ENCODE results near the gene SLC16A6. TPM values are rescaled to one million over a fixed set of nuclear protein-coding genes. Genes with fewer than 3 reads are reported as not detected.
"Not testable (repeated sequence)": the region's sequence is repeated elsewhere in the genome, so short reads cannot be mapped to it uniquely, and the experiment has no call there.

Gene SLC16A6
- polyA plus RNA-seq, 6 donors from 2014 or later: 0.34 to 0.62 (median 0.41) TPM; not detected in 3

DNA sequence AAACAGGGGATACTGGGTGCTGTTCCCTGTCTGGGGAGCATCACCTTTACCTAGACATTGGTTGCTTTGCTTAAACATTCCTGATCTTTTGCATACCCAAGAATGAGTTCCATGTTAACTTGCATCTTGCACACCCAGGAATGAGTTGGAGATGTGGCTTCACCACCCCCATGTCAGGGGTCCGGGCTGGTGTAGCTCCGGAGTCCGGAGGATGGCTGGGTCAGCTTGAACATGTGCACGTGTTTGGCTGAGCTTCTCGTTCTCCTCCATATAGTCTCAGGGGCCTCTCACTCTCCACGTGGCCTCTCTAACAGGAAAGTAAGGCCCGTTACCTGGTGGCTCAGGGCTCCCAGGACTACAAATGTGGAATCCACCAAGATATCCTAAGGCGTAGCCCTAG, 61.3 kb downstream of the SLC16A6 start:
- no peak overlapping the region for H3K4me3 Mint-ChIP-seq
- DNase-seq: no peak
- H3K9me3 Mint-ChIP-seq: no peaks in the 10 kb centered on the region
- peaks cover 31 to 68% (median 58%) of the 10 kb centered on the region in 3 donors for H3K4me1 Mint-ChIP-seq
- peaks cover 10 to 11% of the 10 kb centered on the region in 2 donors for H3K36me3 Mint-ChIP-seq
- no peaks in the 10 kb centered on the region for H3K27me3 Mint-ChIP-seq
- no peak for ATAC-seq (ENCODE audit: low read depth in 2 of 2)
- peak overlapping the region in 4 of 6 donors; percentile 85 to 92 (median 89) for H3K27ac Mint-ChIP-seq

DNA sequence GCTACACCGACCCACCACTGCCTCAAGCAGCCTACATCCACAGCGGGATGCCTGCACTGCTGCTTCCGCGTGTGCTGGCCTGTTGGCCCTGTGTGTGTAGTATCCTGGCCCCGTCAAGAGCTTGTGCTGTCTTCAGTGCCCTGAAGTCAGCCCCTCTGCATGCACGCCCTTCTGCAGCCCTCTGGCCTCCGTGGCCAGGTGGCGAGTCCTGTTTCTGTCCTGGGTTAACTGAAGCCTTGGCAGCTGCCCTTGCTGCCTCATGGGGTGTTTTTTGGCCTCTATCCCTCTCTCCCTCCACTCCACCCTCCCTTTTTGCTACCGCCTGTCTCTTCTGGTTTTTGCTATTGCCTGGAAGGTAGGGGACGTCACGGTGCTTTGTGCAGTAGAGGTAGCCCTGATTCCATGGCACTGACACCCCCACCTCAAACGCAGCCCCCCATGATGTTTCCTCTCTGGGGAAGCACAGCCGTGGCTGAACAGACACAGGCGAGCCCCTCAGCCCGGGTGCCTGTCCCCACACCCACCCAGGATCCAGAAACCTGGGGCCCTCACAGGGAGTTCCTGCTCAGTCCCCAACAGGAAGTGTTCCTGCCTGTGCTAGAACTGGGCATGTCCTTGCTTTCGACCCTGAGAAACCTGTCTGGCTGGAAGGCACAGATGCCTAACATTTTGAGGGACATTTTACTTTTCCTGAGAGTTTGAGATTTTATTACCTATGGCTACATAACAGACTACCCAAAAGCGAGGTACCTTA, 61.9 kb downstream of the SLC16A6 start:
- Mint-ChIP-seq H3K27ac (peak overlapping the region; percentile 62 to 92 (median 87)), H3K4me1 (peaks cover 33 to 68% (median 61%) of the 10 kb centered on the region in 3 donors)

DNA sequence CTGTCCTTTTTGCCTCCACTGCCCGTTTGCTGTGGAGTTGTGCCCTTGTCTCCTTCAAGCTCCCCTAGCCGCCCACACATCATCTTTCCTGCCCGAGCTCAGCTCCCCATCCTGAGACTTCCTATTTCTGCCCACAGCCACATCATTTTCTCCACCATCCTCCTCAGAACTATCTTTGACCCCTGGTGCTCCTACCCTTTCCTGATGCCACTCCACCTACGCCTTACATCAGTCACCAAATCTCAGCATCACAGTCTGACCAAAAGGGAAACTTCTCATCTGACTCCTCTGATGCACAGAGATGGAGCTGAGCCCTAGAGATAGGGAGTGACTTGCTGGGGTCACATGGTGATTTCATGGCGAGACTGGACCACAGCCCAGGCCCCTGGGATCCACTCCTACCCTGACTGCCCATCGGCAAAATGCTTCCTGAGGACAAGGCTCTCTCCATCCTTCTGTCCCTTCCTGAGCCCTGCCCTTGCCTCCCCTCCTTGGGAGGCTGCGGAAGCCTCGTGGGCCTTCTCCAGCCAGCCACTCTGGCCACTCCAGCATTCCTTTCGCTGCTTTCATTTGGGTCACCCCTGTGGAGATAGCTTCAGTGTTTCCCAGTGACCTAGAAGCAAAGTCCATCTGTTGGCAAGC, 62.8 kb downstream of the SLC16A6 start:
- H3K9me3 Mint-ChIP-seq; H3K27me3 Mint-ChIP-seq; DNase-seq; ATAC-seq (ENCODE audit: low read depth in 2 of 2): not testable (repeated sequence)
- H3K4me3 Mint-ChIP-seq: peak overlapping the region in 1 of 8 donors; percentile 6
- peaks cover 29 to 67% (median 57%) of the 10 kb centered on the region in 3 donors for H3K4me1 Mint-ChIP-seq
- peaks cover 10 to 11% of the 10 kb centered on the region in 2 donors for H3K36me3 Mint-ChIP-seq
- H3K27ac Mint-ChIP-seq: peak overlapping the region; percentile 38 to 89 (median 82)

More for the DNA sequence above, 61.9 kb downstream of the SLC16A6 start:
- Mint-ChIP-seq H3K27me3 (no peaks in the 10 kb centered on the region), H3K9me3 (no peaks in the 10 kb centered on the region), H3K4me3 (peak overlapping the region in 1 of 8 donors; percentile 44), H3K36me3 (peaks cover 10 to 11% of the 10 kb centered on the region in 2 donors)
- no peak for DNase-seq
- no peak for ATAC-seq (ENCODE audit: low read depth in 2 of 2)

DNA sequence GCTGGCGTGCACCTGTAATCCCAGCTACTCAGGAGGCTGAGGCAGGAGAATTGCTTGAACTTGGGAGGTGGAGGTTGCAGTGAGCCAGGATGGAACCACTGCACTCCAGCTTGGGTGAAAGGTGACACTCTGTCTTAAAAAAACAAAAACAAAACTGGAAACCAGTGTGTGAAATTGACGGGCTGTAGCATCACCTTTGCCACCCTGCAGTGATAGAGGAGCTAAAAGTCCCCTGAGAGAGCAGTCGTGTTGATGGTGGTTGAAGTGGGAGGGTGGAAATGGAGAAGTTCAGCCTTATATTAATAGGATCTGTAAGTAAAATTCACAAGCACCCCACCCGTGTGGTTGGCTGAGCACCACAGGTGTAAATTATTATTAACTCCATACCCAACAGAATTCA, 65.9 kb downstream of the SLC16A6 start:
- Mint-ChIP-seq H3K4me1 (peaks cover 43 to 81% (median 74%) of the 10 kb centered on the region in 3 donors), H3K36me3 (peaks cover 10 to 16% of the 10 kb centered on the region in 2 donors), H3K27ac (peak overlapping the region; percentile 89 to 98 (median 96)), H3K4me3 (peak overlapping the region; percentile 52 to 90 (median 80))
- ATAC-seq (ENCODE audit: low read depth in 2 of 2) (peak; percentile 98 to 99), DNase-seq (peak; percentile 75)
- not testable (repeated sequence) for H3K9me3 Mint-ChIP-seq, H3K27me3 Mint-ChIP-seq

DNA sequence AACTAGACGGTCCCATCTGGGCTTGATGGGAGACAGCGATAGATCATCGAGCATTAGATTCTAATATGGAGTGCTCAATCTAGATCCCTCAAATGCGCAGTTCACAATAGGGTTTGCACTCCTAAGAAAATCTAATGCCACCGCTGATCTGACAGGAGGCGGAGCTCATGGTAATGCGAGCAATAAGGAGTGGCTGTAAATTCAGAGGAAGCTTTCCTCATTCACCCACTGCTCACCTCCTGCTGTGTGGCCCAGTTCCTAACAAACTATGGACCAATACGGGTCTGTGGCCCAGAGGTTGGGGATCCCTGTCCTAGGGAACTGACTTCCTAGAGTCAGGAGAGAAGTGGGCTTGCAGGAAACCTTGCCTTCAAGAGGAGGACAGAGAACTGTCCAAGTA, 68.3 kb downstream of the SLC16A6 start:
- Mint-ChIP-seq H3K27ac (peak overlapping the region; percentile 4 to 92 (median 56)), H3K36me3 (peaks cover 0 to 13% of the 10 kb centered on the region in 2 donors), H3K4me1 (peaks cover 39 to 78% (median 66%) of the 10 kb centered on the region in 3 donors), H3K27me3 (no peaks in the 10 kb centered on the region), H3K9me3 (no peaks in the 10 kb centered on the region), H3K4me3 (peak overlapping the region in 5 of 8 donors; percentile 4 to 61 (median 32))
- no peak for DNase-seq
- no peak for ATAC-seq (ENCODE audit: low read depth in 2 of 2)

DNA sequence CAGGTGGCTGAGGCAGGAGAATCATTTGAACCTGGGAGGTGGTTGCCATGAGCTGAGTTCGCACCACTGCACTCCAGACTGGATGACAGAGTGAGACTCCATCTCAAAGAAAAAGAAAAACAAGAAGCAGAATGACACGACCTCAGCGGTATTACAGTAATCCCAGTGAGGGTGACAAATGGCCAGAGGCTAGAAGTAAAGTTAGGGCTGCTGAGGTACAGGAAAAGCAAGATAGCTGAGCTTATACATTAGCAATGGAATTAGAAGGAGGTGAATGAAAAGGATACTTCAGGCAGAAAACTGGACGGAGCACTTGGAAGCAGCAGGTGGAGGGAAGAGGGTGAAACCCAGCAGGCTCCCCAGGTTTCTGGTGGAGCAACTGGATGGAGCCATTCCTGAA, 69.1 kb downstream of the SLC16A6 start:
- H3K4me3 Mint-ChIP-seq: peak overlapping the region in 2 of 8 donors; percentile 4 to 5
- no peak for ATAC-seq (ENCODE audit: low read depth in 2 of 2)
- DNase-seq: no peak
- peaks cover 39 to 73% (median 62%) of the 10 kb centered on the region in 3 donors for H3K4me1 Mint-ChIP-seq
- peaks cover 0 to 12% of the 10 kb centered on the region in 2 donors for H3K36me3 Mint-ChIP-seq
- H3K27me3 Mint-ChIP-seq: no peaks in the 10 kb centered on the region
- peak overlapping the region; percentile 21 to 89 (median 72) for H3K27ac Mint-ChIP-seq
- no peaks in the 10 kb centered on the region for H3K9me3 Mint-ChIP-seq

DNA sequence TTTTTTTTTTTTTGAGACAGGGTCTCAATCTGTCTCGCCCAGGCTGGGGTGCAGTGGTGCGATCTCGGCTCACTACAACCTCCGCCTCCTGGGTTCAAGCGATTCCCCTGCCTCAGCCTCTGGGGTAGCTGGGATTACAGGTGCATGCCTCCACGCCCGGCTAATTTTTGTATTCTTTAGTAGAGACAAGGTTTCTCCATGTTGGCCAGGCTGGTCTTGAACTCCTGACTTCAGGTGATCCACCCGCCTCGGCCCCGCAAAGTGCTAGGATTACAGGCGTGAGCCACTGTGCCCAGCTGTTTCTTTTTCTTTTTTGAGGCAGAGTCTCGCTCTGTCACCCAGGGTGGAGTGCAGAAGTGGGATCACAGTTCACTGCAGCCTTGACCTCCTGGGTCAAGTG, 70.1 kb downstream of the SLC16A6 start:
- not testable (repeated sequence) for DNase-seq; ATAC-seq (ENCODE audit: low read depth in 2 of 2); H3K27me3 Mint-ChIP-seq; H3K9me3 Mint-ChIP-seq
- peak overlapping the region in 1 of 8 donors; percentile 61 for H3K4me3 Mint-ChIP-seq
- H3K36me3 Mint-ChIP-seq: peaks cover 0 to 12% of the 10 kb centered on the region in 2 donors
- H3K4me1 Mint-ChIP-seq: peaks cover 35 to 68% (median 57%) of the 10 kb centered on the region in 3 donors
- H3K27ac Mint-ChIP-seq: peak overlapping the region in 3 of 6 donors; percentile 20 to 89 (median 78)

DNA sequence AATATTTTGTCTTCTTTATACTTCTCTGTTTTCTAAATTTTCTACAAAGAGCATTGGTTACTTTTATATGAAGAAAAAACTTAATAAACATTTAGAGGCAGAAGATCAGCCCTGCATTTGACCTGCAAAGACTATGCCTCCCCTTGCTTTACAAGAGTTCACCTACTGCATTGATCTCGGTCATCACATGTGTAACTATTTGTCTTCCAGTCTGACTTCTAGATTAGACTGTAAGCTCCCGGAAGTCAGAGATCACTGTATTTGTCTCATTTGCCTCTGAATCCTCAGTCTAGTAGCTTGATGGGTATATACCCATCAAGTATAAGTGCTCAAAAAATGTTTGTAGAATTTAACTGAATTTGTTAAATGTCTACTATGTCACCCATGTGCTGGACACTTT, 70.7 kb downstream of the SLC16A6 start:
- peaks cover 34 to 62% (median 51%) of the 10 kb centered on the region in 3 donors for H3K4me1 Mint-ChIP-seq
- not testable (repeated sequence) for H3K9me3 Mint-ChIP-seq; ATAC-seq (ENCODE audit: low read depth in 2 of 2); DNase-seq; H3K27me3 Mint-ChIP-seq
- peak overlapping the region in 1 of 8 donors; percentile 33 for H3K4me3 Mint-ChIP-seq
- H3K36me3 Mint-ChIP-seq: peaks cover 0 to 12% of the 10 kb centered on the region in 2 donors
- H3K27ac Mint-ChIP-seq: peak overlapping the region in 4 of 6 donors; percentile 27 to 89 (median 52)

DNA sequence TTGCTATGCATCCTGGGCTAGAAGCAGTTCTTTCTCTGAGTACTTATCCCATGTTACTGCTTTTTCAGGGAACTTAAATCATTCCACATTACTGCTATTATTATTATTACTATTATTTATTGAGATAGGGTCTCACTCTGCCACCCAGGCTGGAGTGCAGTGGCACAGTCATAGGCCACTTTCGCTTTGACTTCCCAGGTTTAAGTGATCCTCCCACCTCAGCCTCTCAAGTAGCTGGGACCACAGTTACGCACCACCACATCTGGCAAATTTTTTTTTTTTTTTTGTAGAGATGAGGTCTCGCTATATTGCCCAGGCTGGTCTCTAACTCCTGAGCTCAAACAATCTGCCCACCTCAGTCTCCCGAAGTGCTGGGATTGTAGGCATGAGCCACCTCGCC, 71.5 kb downstream of the SLC16A6 start:
- H3K4me1 Mint-ChIP-seq: peaks cover 33 to 62% (median 49%) of the 10 kb centered on the region in 3 donors
- not testable (repeated sequence) for H3K9me3 Mint-ChIP-seq; DNase-seq; H3K4me3 Mint-ChIP-seq; ATAC-seq (ENCODE audit: low read depth in 2 of 2); H3K27me3 Mint-ChIP-seq
- H3K36me3 Mint-ChIP-seq: peaks cover 0 to 12% of the 10 kb centered on the region in 2 donors
- H3K27ac Mint-ChIP-seq: peak overlapping the region in 4 of 6 donors; percentile 12 to 93 (median 86)

Other genes starting within 250 kb of the SLC16A6 start
- gene AMZ2, start 43.1 kb downstream of the SLC16A6 start, polyA plus RNA-seq (ENCODE audit: low read depth in 6 of 6): 100 to 1,000 TPM in 3 of 6 donors, 10 to 100 TPM in 3; 92.7 to 152 (median 106) TPM
- 1 to 10 TPM; 3.4 to 5.8 (median 4.7) TPM for gene ARSG, start 368 bp upstream of the SLC16A6 start, polyA plus RNA-seq (ENCODE audit: low read depth in 6 of 6)
- 1 to 10 TPM in 5 of 6 donors, not detected in 1; 1.4 to 4.6 (median 3.1) TPM for gene WIPI1, start 166.4 kb upstream of the SLC16A6 start, polyA plus RNA-seq (ENCODE audit: low read depth in 6 of 6)
- 100 to 1,000 TPM; 183 to 245 (median 212) TPM for gene PRKAR1A, start 221.3 kb upstream of the SLC16A6 start, polyA plus RNA-seq (ENCODE audit: low read depth in 6 of 6)

Measured in naive B cell (primary cell).